Panc1 (cell line): ENCODE results near the gene SHMT1. TPM values are rescaled to one million over a fixed set of nuclear protein-coding genes. Genes with fewer than 3 reads are reported as not detected.

Source experiments
- ATAC-seq: fragments of 200-7000 bp; cut with Tn5 transposase; 2 replicates; pipeline ENCODE4 v1.9.1; 2020; ENCODE audit warnings: mild to moderate bottlenecking, moderate library complexity
- BruUV-seq: library from RNA; stranded (reverse); fragments of 400-500 nt; replicated peaks from 2 replicates; lab custom pipeline; 2021; lab: Mats Ljungman, UMichigan
- CTCF ChIA-PET: fragments of 300-600 bp; sonication (Branson Sonifier 250); formaldehyde crosslinking; loops from one replicate; lab custom pipeline; 2022; ENCODE audit warnings: antibody characterized with exemption; lab: Charles Lee
- POLR2A ChIA-PET: fragments of 300-600 bp; sonication (Branson Sonifier 250); formaldehyde crosslinking; loops from one replicate; lab custom pipeline; 2022; ENCODE audit warnings: antibody characterized with exemption; lab: Charles Lee
- DNase-seq: peaks from one replicate; pipeline ENCODE4 v3.0.0-alpha.2; 2010; ENCODE audit warnings: low read depth, low spot score
- H3K27ac ChIP-seq: 2 replicates; pipeline ENCODE4 v1.5.1; 2011; ENCODE audit warnings: mild to moderate bottlenecking, low read length, inconsistent platforms
- H3K27me3 ChIP-seq: fragments of 200-500 bp; sonication (Bioruptor generic); 2 replicates; pipeline ENCODE4 v1.6.0; 2014; ENCODE audit warnings: low read length, inconsistent platforms; ENCODE audit not compliant: control insufficient read depth, insufficient read depth
- H3K36me3 ChIP-seq: fragments of 200-500 bp; sonication (Bioruptor generic); 2 replicates; pipeline ENCODE4 v1.5.1; 2014; ENCODE audit warnings: inconsistent platforms, mild to moderate bottlenecking, low read length, moderate library complexity; ENCODE audit not compliant: control insufficient read depth, insufficient read depth
- H3K4me1 ChIP-seq: 2 replicates; pipeline ENCODE4 v1.5.1; 2011; ENCODE audit warnings: inconsistent platforms, mild to moderate bottlenecking, low read length, moderate library complexity; ENCODE audit not compliant: control insufficient read depth, insufficient read depth
- H3K4me3 ChIP-seq, 2 experiments: 2 replicates each; pipeline ENCODE4 v1.5.1; 2011 to 2012; ENCODE audit warnings: low read depth in 2 of 2, low read length in 2 of 2, mild to moderate bottlenecking in 2 of 2, inconsistent platforms in 1 of 2, moderate library complexity in 1 of 2
- H3K9me3 ChIP-seq: fragments of 200-500 bp; sonication (Bioruptor generic); 2 replicates; pipeline ENCODE4 v1.5.1; 2014; ENCODE audit warnings: low read depth, mild to moderate bottlenecking, inconsistent platforms, low read length, moderate library complexity; ENCODE audit not compliant: control insufficient read depth, insufficient read depth
- CTCF ChIP-seq: fragments of 450-650 bp; IDR thresholded peaks from 2 replicates; pipeline ENCODE4 v1.5.1; 2017; ENCODE audit warnings: mild to moderate bottlenecking
- POLR2AphosphoS5 ChIP-seq: IDR thresholded peaks from 2 replicates; pipeline ENCODE4 v1.6.1; 2012; ENCODE audit warnings: mild to moderate bottlenecking, low read depth, low read length, moderate library complexity
- REST ChIP-seq, 2 experiments: IDR thresholded peaks; 2 replicates each; pipeline ENCODE4 v1.6.1; 2011 to 2012; ENCODE audit warnings: low read depth in 2 of 2, control low read depth in 1 of 2, low read length in 1 of 2, mild to moderate bottlenecking in 1 of 2, moderate library complexity in 1 of 2; ENCODE audit not compliant: insufficient read depth in 1 of 2
- SIN3A ChIP-seq: IDR thresholded peaks from 2 replicates; pipeline ENCODE4 v1.6.1; 2012; ENCODE audit warnings: low read depth, mild to moderate bottlenecking, low read length, moderate library complexity, borderline replicate concordance; ENCODE audit not compliant: insufficient read depth
- TCF7L2 ChIP-seq: IDR thresholded peaks from 2 replicates; pipeline ENCODE4 v1.6.1; 2011; ENCODE audit warnings: mild to moderate bottlenecking, low read depth, low read length, inconsistent platforms
- in situ Hi-C: cut with HindIII; loops from 2 replicates; pipeline ENCODE4 v1.10.0; 2016; ENCODE audit warnings: low sequenced_read_pairs, low pct_unique_long_range_greater_than_20kb
- intact Hi-C: fragments of 100-400 bp; cut with micrococcal nuclease; formaldehyde crosslinking; loops from one replicate; pipeline ENCODE4 v1.10.0; 2022; ENCODE audit not compliant: unreplicated experiment
- microRNA-seq: library from miRNA; unstranded; fragments of <30 nt; microRNA quantifications from one replicate; pipeline ENCODE4 v1.1.0, GENCODE V29; 2020; ENCODE audit not compliant: unreplicated experiment
- total RNA-seq: library from RNA; stranded (reverse); gene quantifications from one replicate; pipeline ENCODE4 v1.2.1, GENCODE V29; 2021; ENCODE audit not compliant: unreplicated experiment

The SHMT1 gene
- total RNA-seq, 1 experiment from 2014 or later = 21.7 TPM

GRCh38 chr17:18280249-18280648 is 83.1 kb downstream of the SHMT1 start:
- ATAC-seq = no peak
- no peak for DNase-seq
- no peaks in the 10 kb centered on the region for H3K27me3 ChIP-seq
- no peak overlapping the region for H3K27ac ChIP-seq
- TF ChIP-seq TCF7L2 (no peak), SIN3A (no peak), REST (IDR thresholded peaks at IDR 0.05; ENCODE audit: insufficient read depth in 1 of 2, low read depth in 2 of 2, low read length in 1 of 2) (no peak), CTCF (no peak), POLR2AphosphoS5 (no peak)
- BruUV-seq = no TSS peak
- H3K36me3 ChIP-seq = peaks cover 7% of the 10 kb centered on the region
- in situ Hi-C loops (no loop called here), intact Hi-C loops (no loop called here)
- ChIA-PET CTCF (no interaction called here), POLR2A (no interaction called here)
- no peaks in the 10 kb centered on the region for H3K4me1 ChIP-seq
- no peaks in the 10 kb centered on the region for H3K9me3 ChIP-seq
- no peak overlapping the region for H3K4me3 ChIP-seq

- intact Hi-C loops (no loop called here), in situ Hi-C loops (no loop called here)
- peaks cover 4% of the 10 kb centered on the region for H3K36me3 ChIP-seq
- H3K27me3 ChIP-seq = no peaks in the 10 kb centered on the region
- no peak for DNase-seq
- ATAC-seq = no peak
- H3K27ac ChIP-seq = no peak overlapping the region
- no peaks in the 10 kb centered on the region for H3K9me3 ChIP-seq
- no peak overlapping the region for H3K4me3 ChIP-seq
- ChIA-PET POLR2A (no interaction called here), CTCF (no interaction called here)
- BruUV-seq = no TSS peak
- TF ChIP-seq REST (IDR thresholded peaks at IDR 0.05; ENCODE audit: insufficient read depth in 1 of 2, low read depth in 2 of 2, low read length in 1 of 2) (no peak), POLR2AphosphoS5 (no peak), TCF7L2 (no peak), SIN3A (no peak), CTCF (no peak)
- no peaks in the 10 kb centered on the region for H3K4me1 ChIP-seq
These were observed 84.5 kb downstream of the SHMT1 start for GRCh38 chr17:18278867-18279266.

Small RNA genes within 50 kb of the gene (microRNA-seq; reads per million reads assigned to microRNA genes)
- gene MIR6778 = not detected

Other genes with a start within 250 kb of the SHMT1 start
- 94.5 TPM for gene ALKBH5, start 179.7 kb downstream of the SHMT1 start, total RNA-seq
- 18.4 TPM for gene LLGL1, start 137.9 kb downstream of the SHMT1 start, total RNA-seq
- 207 TPM for gene FLII, start 104.8 kb downstream of the SHMT1 start, total RNA-seq
- gene MIEF2, start 102.9 kb downstream of the SHMT1 start, total RNA-seq = 11.2 TPM
- 49.3 TPM for gene TOP3A, start 48.6 kb downstream of the SHMT1 start, total RNA-seq
- gene SMCR8, start 48.3 kb downstream of the SHMT1 start, total RNA-seq = 24.9 TPM
- gene EVPLL, start 14.2 kb upstream of the SHMT1 start, total RNA-seq = not detected
- gene LGALS9C, start 113.2 kb upstream of the SHMT1 start, total RNA-seq = not detected